Spleen (tissue), 11 donors: ENCODE measurements around the gene TCF12. TPM values are rescaled to one million over a fixed set of nuclear protein-coding genes. Genes with fewer than 3 reads are reported as not detected.

ENCODE experiments used
- DNase-seq: peaks from one replicate; pipeline ENCODE4 v3.0.0-alpha.2; 2020
- H3K27ac ChIP-seq, 8 donors: fragments of 200-600 bp; sonication (generic) in 7 of 8; 1 replicate in 4 of 8; 2 replicates in 4 of 8; pipeline versions ENCODE4 v1.5.0 to v1.8.0; 2016 to 2021; ENCODE audit warnings: inconsistent platforms in 4 of 8, mild to moderate bottlenecking in 4 of 8, moderate library complexity in 1 of 8
- H3K27me3 ChIP-seq, 7 donors: fragments of 200-600 bp; sonication (generic) in 6 of 7; replicated peaks in 1 of 7; 1 replicate in 4 of 7; 2 replicates in 3 of 7; pipeline versions ENCODE4 v1.5.0 to v1.8.0; 2016 to 2021; ENCODE audit warnings: inconsistent platforms in 3 of 7, mild to moderate bottlenecking in 1 of 7
- H3K36me3 ChIP-seq, 6 donors: fragments of 200-600 bp; sonication (generic) in 5 of 6; 1 replicate in 4 of 6; 2 replicates in 2 of 6; pipeline versions ENCODE4 v1.5.0 to v1.8.0; 2016 to 2021; ENCODE audit warnings: inconsistent platforms in 2 of 6
- H3K4me1 ChIP-seq, 6 donors: fragments of 200-600 bp; sonication (generic) in 5 of 6; 1 replicate in 3 of 6; 2 replicates in 3 of 6; pipeline versions ENCODE4 v1.5.0 to v1.8.0; 2016 to 2021; ENCODE audit warnings: inconsistent platforms in 3 of 6
- H3K4me3 ChIP-seq, 8 donors: fragments of 200-600 bp; sonication (generic) in 7 of 8; 1 replicate in 4 of 8; 2 replicates in 4 of 8; pipeline versions ENCODE4 v1.5.0 to v1.8.0; 2016 to 2021; ENCODE audit warnings: inconsistent platforms in 4 of 8, mild to moderate bottlenecking in 4 of 8, moderate library complexity in 2 of 8
- H3K9me3 ChIP-seq, 8 donors: fragments of 200-600 bp; sonication (generic) in 7 of 8; 1 replicate in 4 of 8; 2 replicates in 4 of 8; pipeline versions ENCODE4 v1.5.0 to v1.8.0; 2016 to 2021; ENCODE audit warnings: inconsistent platforms in 4 of 8
- POLR2A ChIP-seq, 3 donors: fragments of 450-650 bp; IDR thresholded peaks; one replicate each; pipeline ENCODE4 v1.5.1; 2017; ENCODE audit warnings: antibody characterized with exemption in 3 of 3, mild to moderate bottlenecking in 1 of 3
- POLR2AphosphoS5 ChIP-seq, 3 donors: sonication (generic); formaldehyde crosslinking; IDR thresholded peaks; one replicate each; pipeline ENCODE4 v1.5.1; 2017; ENCODE audit warnings: antibody characterized with exemption in 3 of 3
- WGBS, 5 donors: extraction: QIAGEN DNeasy Blood & Tissue Kit in 3 of 5; methylation state at CpG; one replicate each; pipeline versions ENCODE4 v1.1.5 to v1.1.7; 2013 to 2018; 5-methylcytosine and 5-hydroxymethylcytosine counted together
- intact Hi-C: fragments of 100-400 bp; cut with DNase I; formaldehyde crosslinking; loops from one replicate; pipeline ENCODE4 v1.15.0; 2023; ENCODE audit warnings: low total_unique reads
- polyA plus RNA-seq, 3 donors: library from polyadenylated mRNA; stranded (reverse); fragments of 200-250 nt; gene quantifications; one replicate each; pipeline ENCODE4 v1.2.1, GENCODE V29; 2013
- total RNA-seq, 7 donors: library from RNA; depleted of rRNA in 3 of 7; stranded (reverse); fragments of >200 nt in 3 of 7; fragmentation: NEBNext Ultra II Directional in 4 of 7; extraction: Animal tissue kit (Norgen Biotek cat#: 25700) in 4 of 7; gene quantifications; one replicate each; pipeline versions ENCODE4 v1.1.0 to v1.2.1, GENCODE V29; 2016 to 2021
- TF ChIP-seq, protein P1 (sequence below), 11 experiments: fragments of 200-600 bp in 7 of 11; fragments of 450-650 bp in 4 of 11; sonication (generic) in 4 of 11; IDR thresholded peaks in 8 of 11; conservative IDR thresholded peaks in 3 of 11; 1 replicate in 7 of 11; 2 replicates in 4 of 11; pipeline versions ENCODE4 v1.4.0 to v1.8.0; 2016 to 2021; ENCODE audit warnings: antibody characterized with exemption in 11 of 11, inconsistent platforms in 4 of 11, mild to moderate bottlenecking in 1 of 11
- donor health status: healthy with polysubstance abuse.
- donor health status: DM: no; HTN: no; CAD: no; lungs with moderate emphysema.
- donor health status: DM: no; HTN: no; CAD: no.
- donor health status: Bipolar disorder and iron deficiency.
- donor health status: healthy.
- donor health status: DM: no; HTN: no; CAD: no.
- donor health status: DM: yes; HTN: yes; CAD: no.

The TCF12 gene
- total and polyA plus RNA-seq, 10 donors, result 8.3 to 139 (median 111) TPM

DNA sequence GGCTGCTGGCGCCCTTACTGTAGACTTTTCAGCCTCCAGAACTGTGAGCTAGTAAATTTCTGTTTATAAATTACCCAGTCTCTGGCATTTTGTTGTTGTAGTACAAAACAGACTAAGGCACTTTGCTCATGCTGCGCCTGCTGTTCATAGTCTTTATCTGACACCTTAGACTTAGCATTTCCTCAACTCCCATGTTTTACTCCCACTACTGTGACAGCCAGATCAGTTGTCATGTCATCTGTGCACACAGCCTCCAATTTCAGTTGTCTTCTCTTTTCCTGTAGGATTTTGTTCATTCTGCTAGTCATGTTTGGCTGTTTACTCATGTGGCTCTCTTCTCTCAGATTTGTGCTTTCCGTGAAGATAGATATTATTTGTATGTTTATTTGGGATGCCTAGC lies 62.0 kb downstream of the TCF12 start:
- intact Hi-C loops, result no loop called here
- no peak for DNase-seq
- Histone ChIP-seq H3K4me3 (no peak overlapping the region), H3K9me3 (no peaks in the 10 kb centered on the region), H3K27me3 (no peaks in the 10 kb centered on the region), H3K27ac (no peak overlapping the region), H3K4me1 (peaks cover 10 to 55% (median 28%) of the 10 kb centered on the region in 6 donors), H3K36me3 (no peaks in the 10 kb centered on the region)
- TF ChIP-seq, protein P1, sequence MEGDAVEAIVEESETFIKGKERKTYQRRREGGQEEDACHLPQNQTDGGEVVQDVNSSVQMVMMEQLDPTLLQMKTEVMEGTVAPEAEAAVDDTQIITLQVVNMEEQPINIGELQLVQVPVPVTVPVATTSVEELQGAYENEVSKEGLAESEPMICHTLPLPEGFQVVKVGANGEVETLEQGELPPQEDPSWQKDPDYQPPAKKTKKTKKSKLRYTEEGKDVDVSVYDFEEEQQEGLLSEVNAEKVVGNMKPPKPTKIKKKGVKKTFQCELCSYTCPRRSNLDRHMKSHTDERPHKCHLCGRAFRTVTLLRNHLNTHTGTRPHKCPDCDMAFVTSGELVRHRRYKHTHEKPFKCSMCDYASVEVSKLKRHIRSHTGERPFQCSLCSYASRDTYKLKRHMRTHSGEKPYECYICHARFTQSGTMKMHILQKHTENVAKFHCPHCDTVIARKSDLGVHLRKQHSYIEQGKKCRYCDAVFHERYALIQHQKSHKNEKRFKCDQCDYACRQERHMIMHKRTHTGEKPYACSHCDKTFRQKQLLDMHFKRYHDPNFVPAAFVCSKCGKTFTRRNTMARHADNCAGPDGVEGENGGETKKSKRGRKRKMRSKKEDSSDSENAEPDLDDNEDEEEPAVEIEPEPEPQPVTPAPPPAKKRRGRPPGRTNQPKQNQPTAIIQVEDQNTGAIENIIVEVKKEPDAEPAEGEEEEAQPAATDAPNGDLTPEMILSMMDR (IDR thresholded peaks at IDR 0.05 in 8 of 11, conservative IDR thresholded peaks at IDR 0.05 in 3 of 11), result no peak
- no peak for TF ChIP-seq POLR2A (IDR thresholded peaks at IDR 0.05)
- no peak for TF ChIP-seq POLR2AphosphoS5 (IDR thresholded peaks at IDR 0.05)
- 95 to 97% (median 96%) methylated on average over 3 of the region's 3 CpGs for WGBS, 5 donors

DNA sequence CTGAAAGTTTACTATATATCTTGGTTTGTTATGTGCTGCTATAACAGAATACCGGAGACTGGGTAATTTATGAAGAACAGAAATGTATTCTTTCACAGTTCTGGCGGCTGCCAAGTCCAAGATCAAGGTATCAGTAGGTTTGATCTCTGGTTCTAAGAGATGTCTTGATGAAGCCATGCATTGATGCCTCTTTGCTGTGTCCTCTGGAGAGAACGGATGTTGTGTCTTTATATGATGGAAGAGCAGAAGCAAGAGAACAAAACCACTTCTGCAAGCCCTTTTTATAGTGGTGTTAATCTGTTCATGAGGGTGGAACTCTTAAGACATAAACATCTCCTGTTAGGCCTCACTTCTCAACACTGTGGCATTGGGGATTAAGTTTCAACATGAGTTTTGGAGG lies 62.7 kb downstream of the TCF12 start:
- DNase-seq, result no peak
- WGBS, 5 donors, result 88 to 94% (median 92%) methylated on average over 3 of the region's 3 CpGs
- peaks cover 17 to 61% (median 35%) of the 10 kb centered on the region in 6 donors for H3K4me1 ChIP-seq
- no peak overlapping the region for H3K4me3 ChIP-seq
- no peaks in the 10 kb centered on the region for H3K27me3 ChIP-seq
- H3K9me3 ChIP-seq, result no peaks in the 10 kb centered on the region
- H3K36me3 ChIP-seq, result no peaks in the 10 kb centered on the region
- intact Hi-C loops, result no loop called here
- TF ChIP-seq POLR2A (IDR thresholded peaks at IDR 0.05) (no peak), POLR2AphosphoS5 (IDR thresholded peaks at IDR 0.05) (no peak)
- TF ChIP-seq, protein P1 (IDR thresholded peaks at IDR 0.05 in 8 of 11, conservative IDR thresholded peaks at IDR 0.05 in 3 of 11), result no peak
- H3K27ac ChIP-seq, result no peak overlapping the region

DNA sequence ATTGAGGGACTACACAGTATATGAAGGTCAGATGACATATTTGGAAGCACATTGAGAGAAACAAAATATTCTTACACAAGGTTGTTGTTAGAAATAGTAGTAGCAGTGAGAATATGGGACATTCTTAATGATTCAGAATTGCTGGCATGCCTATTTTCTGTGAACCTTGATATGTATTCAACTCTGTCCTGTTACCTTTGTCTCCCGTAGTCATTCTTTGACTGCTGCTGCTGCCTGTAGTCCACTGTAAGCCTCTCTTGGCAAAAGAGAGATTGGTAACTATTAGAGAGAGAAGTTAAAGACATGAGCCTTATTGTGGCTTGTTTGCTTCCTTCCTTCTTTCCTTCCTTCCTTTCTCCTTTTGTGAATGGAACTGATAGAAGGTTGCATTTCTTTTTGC lies 64.5 kb downstream of the TCF12 start:
- Histone ChIP-seq H3K36me3 (no peaks in the 10 kb centered on the region), H3K27ac (peak overlapping the region in 3 of 8 donors; percentile 10 to 29 (median 11)), H3K9me3 (no peaks in the 10 kb centered on the region), H3K27me3 (no peaks in the 10 kb centered on the region), H3K4me3 (no peak overlapping the region), H3K4me1 (peaks cover 28 to 80% (median 53%) of the 10 kb centered on the region in 6 donors)
- TF ChIP-seq POLR2A (IDR thresholded peaks at IDR 0.05) (no peak), POLR2AphosphoS5 (IDR thresholded peaks at IDR 0.05) (no peak)
- TF ChIP-seq, protein P1 (IDR thresholded peaks at IDR 0.05 in 8 of 11, conservative IDR thresholded peaks at IDR 0.05 in 3 of 11), result no peak
- 31 to 44% (median 37%) methylated on average over 1 of the region's 1 CpG for WGBS, 5 donors
- intact Hi-C loops, result no loop called here
- DNase-seq, result no peak

DNA sequence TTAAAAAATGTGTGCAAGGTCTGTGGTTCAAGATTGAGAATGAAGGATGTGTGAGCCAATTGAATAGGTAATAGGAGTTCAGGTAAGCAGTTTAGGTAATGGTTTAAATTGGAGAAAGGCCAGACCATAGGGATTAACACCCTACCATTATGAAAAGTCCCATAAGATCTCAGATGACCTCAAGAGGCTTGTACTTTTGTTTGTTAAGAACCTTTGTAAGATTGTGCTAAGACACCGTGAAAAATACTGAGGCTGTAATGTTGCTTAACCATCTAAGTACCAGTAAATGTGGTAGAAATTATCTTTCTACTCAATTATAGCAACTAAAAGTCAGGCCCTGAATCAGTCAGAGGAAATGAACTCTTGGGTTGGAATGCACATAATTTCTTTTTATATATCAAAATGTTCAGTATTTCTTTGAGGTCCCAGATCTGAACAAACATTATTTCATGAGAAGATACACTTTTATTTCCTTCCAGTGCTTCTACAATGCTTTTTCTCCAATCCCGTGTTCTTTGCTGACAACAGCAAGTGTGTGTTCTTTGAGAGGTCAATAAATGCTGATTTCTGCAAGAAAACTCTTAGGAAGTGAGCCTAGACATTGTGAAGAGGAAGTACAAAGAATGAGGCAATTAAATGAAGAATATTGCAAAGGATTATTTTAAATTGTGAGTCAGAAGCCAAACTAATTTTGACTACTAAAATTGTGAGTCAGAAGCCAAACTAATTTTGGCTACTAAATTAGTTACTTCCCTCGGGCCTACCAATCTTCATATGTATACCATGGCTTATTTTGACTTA lies 66.4 kb downstream of the TCF12 start:
- peaks cover 37 to 97% (median 68%) of the 10 kb centered on the region in 6 donors for H3K4me1 ChIP-seq
- 28 to 50% (median 35%) methylated on average over 3 of the region's 3 CpGs for WGBS, 5 donors

More for the DNA sequence above, 66.4 kb downstream of the TCF12 start:
- no peaks in the 10 kb centered on the region for H3K27me3 ChIP-seq
- TF ChIP-seq, protein P1 (IDR thresholded peaks at IDR 0.05 in 8 of 11, conservative IDR thresholded peaks at IDR 0.05 in 3 of 11), result no peak
- TF ChIP-seq POLR2AphosphoS5 (IDR thresholded peaks at IDR 0.05) (no peak), POLR2A (IDR thresholded peaks at IDR 0.05) (no peak)
- intact Hi-C loops, result no loop called here
- no peak for DNase-seq
- H3K9me3 ChIP-seq, result no peaks in the 10 kb centered on the region
- no peaks in the 10 kb centered on the region for H3K36me3 ChIP-seq
- peak overlapping the region; percentile 1 to 77 (median 44) for H3K27ac ChIP-seq
- H3K4me3 ChIP-seq, result no peak overlapping the region
